DND-41 (cell line): ENCODE results near the gene ADRB2.

Experiments
- ATAC-seq: fragments of 200-7000 bp; cut with Tn5 transposase; 3 replicates; pipeline ENCODE4 v1.9.1; 2021; ENCODE audit warnings: low read depth; ENCODE audit not compliant: insufficient read depth
- DNase-seq: peaks from one replicate; pipeline ENCODE4 v3.0.0-alpha.2; 2020
- H2AFZ ChIP-seq: 2 replicates; pipeline ENCODE4 v1.6.0; 2012; ENCODE audit warnings: low read depth, low read length
- H3K27ac ChIP-seq: 2 replicates; pipeline ENCODE4 v1.5.1; 2012; ENCODE audit warnings: low read length, inconsistent platforms
- H3K27me3 ChIP-seq: fragments of 200-600 bp; sonication (generic); 2 replicates; pipeline ENCODE4 v1.6.0; 2012; ENCODE audit warnings: low read length, mild to moderate bottlenecking, inconsistent platforms; ENCODE audit not compliant: insufficient read depth, poor library complexity
- H3K36me3 ChIP-seq: 2 replicates; pipeline ENCODE4 v1.5.1; 2012; ENCODE audit warnings: low read length, inconsistent platforms; ENCODE audit not compliant: insufficient read depth
- H3K4me1 ChIP-seq: 2 replicates; pipeline ENCODE4 v1.5.1; 2012; ENCODE audit warnings: mild to moderate bottlenecking, low read length; ENCODE audit not compliant: insufficient read depth
- H3K4me2 ChIP-seq: 2 replicates; pipeline ENCODE4 v1.6.0; 2012; ENCODE audit warnings: mild to moderate bottlenecking, moderate library complexity, low read length, inconsistent platforms; ENCODE audit not compliant: insufficient read depth
- H3K4me3 ChIP-seq, 2 experiments: fragments of 200-600 bp in 1 of 2; shearing (Covaris generic) in 1 of 2; 2 replicates each; pipeline ENCODE4 v1.5.1; 2012 to 2016; ENCODE audit warnings: inconsistent platforms in 2 of 2, low read length in 2 of 2, mild to moderate bottlenecking in 2 of 2, low read depth in 1 of 2, moderate library complexity in 1 of 2
- H3K79me2 ChIP-seq: 2 replicates; pipeline ENCODE4 v1.6.0; 2012; ENCODE audit warnings: low read length, inconsistent platforms; ENCODE audit not compliant: insufficient read depth
- H3K9ac ChIP-seq: 2 replicates; pipeline ENCODE4 v1.6.0; 2012; ENCODE audit warnings: low read depth, mild to moderate bottlenecking, inconsistent platforms, low read length, moderate library complexity
- H3K9me3 ChIP-seq: 2 replicates; pipeline ENCODE4 v1.5.1; 2012; ENCODE audit warnings: low read length, moderate library complexity, mild to moderate bottlenecking, inconsistent platforms; ENCODE audit not compliant: insufficient read depth, severe bottlenecking
- H4K20me1 ChIP-seq: 2 replicates; pipeline ENCODE4 v1.6.0; 2012; ENCODE audit warnings: low read length; ENCODE audit not compliant: insufficient read depth
- CTCF ChIP-seq: IDR thresholded peaks from 2 replicates; pipeline ENCODE4 v1.5.1; 2012; ENCODE audit warnings: borderline replicate concordance, low read length, moderate library complexity, mild to moderate bottlenecking; ENCODE audit not compliant: poor library complexity, severe bottlenecking; ENCODE audit errors: extremely low read depth
- EZH2 ChIP-seq: IDR thresholded peaks from 3 replicates; pipeline ENCODE4 v1.6.1; 2012; ENCODE audit warnings: borderline replicate concordance, low read depth, mild to moderate bottlenecking, moderate library complexity, low read length, inconsistent platforms; ENCODE audit not compliant: severe bottlenecking

The ADRB2 gene

DNA sequence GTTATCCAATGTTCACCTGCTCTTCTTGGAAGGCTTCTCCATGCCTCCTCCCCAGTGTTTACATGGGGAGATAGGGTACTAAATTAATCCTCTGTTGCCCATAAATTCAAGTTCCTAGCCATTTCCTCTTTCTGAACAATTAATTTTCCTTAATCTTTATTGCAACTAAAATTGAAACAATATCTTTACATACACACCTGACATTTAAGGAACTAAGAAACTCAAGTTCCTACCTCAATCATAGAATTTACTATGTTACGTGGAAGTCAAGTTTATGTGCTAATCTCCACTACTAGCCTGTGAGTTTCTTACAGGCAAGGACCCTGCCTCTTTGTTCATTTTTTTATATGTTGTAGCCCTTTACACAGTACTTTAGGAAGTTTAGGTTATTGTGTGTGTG, 10.1 kb upstream of the ADRB2 start:
- Histone ChIP-seq H3K4me2 (no peak overlapping the region), H3K79me2 (no peaks in the 10 kb centered on the region), H3K36me3 (no peaks in the 10 kb centered on the region), H3K27ac (no peak overlapping the region), H3K4me1 (no peaks in the 10 kb centered on the region), H3K4me3 (no peak overlapping the region), H3K9me3 (no peaks in the 10 kb centered on the region), H3K27me3 (no peaks in the 10 kb centered on the region), H2AFZ (no peak overlapping the region), H3K9ac (no peak overlapping the region), H4K20me1 (no peaks in the 10 kb centered on the region)
- TF ChIP-seq EZH2, result no peak
- TF ChIP-seq CTCF, result no peak
- DNase-seq (no peak), ATAC-seq (no peak)

DNA sequence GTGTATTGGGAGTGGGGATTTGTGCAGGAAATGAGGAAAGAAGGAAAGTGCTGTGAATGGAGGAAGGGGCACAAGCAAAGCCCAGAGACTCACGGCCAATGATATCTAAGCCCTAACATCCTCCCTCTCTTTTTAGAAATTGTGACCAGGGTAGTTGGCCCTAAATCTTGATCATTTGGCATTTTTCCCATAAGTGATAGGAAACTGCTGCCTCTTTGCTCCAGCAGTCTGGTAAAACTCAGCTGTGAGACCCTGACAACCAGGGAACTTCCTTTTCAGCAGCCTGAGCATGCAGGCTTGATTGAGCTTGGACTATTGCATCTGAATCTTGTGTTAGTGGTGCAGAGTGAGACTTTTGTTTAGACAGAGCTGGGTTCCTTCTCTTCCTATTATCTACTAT, 9.6 kb upstream of the ADRB2 start:
- no peak overlapping the region for H2AFZ ChIP-seq
- no peak for DNase-seq
- H3K4me2 ChIP-seq, result no peak overlapping the region
- no peak for ATAC-seq
- H3K27me3 ChIP-seq, result no peaks in the 10 kb centered on the region
- no peak overlapping the region for H3K4me3 ChIP-seq
- H3K27ac ChIP-seq, result no peak overlapping the region
- no peaks in the 10 kb centered on the region for H3K79me2 ChIP-seq
- no peak overlapping the region for H3K9ac ChIP-seq
- H3K4me1 ChIP-seq, result no peaks in the 10 kb centered on the region
- no peaks in the 10 kb centered on the region for H3K9me3 ChIP-seq
- TF ChIP-seq CTCF (no peak), EZH2 (no peak)
- H3K36me3 ChIP-seq, result no peaks in the 10 kb centered on the region
- no peaks in the 10 kb centered on the region for H4K20me1 ChIP-seq

GRCh38 chr5:148817606-148818005, 8.8 kb upstream of the ADRB2 start:
- no peak overlapping the region for H3K9ac ChIP-seq
- no peaks in the 10 kb centered on the region for H3K79me2 ChIP-seq
- H3K36me3 ChIP-seq, result no peaks in the 10 kb centered on the region
- TF ChIP-seq CTCF (no peak), EZH2 (no peak)
- no peak overlapping the region for H3K4me2 ChIP-seq
- no peak overlapping the region for H3K27ac ChIP-seq
- H4K20me1 ChIP-seq, result no peaks in the 10 kb centered on the region
- DNase-seq (no peak), ATAC-seq (no peak)
- H3K4me3 ChIP-seq, result no peak overlapping the region
- H2AFZ ChIP-seq, result no peak overlapping the region
- no peaks in the 10 kb centered on the region for H3K9me3 ChIP-seq
- no peaks in the 10 kb centered on the region for H3K4me1 ChIP-seq
- H3K27me3 ChIP-seq, result no peaks in the 10 kb centered on the region
